GM12892 (cell line): Measurements from ENCODE around the gene CALML3.
"Not testable (repeated sequence)": the region's sequence is repeated elsewhere in the genome, so short reads cannot be mapped to it uniquely, and the experiment has no call there.

Experiments
- DNase-seq: peaks from one replicate; pipeline ENCODE4 v3.0.0; 2011; ENCODE audit not compliant: insufficient read length
- FAIRE-seq: peaks from 2 replicates; lab custom pipeline; 2011; peaks lifted over from hg19 to GRCh38; lab: Jason Lieb, UNC
- POLR2A ChIP-seq: IDR thresholded peaks from 2 replicates; pipeline ENCODE4 v1.6.1; 2011; ENCODE audit warnings: low read depth, low read length, control low read depth
- POLR2AphosphoS5 ChIP-seq: IDR thresholded peaks from 2 replicates; pipeline ENCODE4 v1.6.1; 2011; ENCODE audit warnings: low read depth, low read length, control low read depth
- TAF1 ChIP-seq: IDR thresholded peaks from 2 replicates; pipeline ENCODE4 v1.6.1; 2011; ENCODE audit warnings: low read depth, mild to moderate bottlenecking, control low read depth, low read length, borderline replicate concordance

The CALML3 gene

DNA sequence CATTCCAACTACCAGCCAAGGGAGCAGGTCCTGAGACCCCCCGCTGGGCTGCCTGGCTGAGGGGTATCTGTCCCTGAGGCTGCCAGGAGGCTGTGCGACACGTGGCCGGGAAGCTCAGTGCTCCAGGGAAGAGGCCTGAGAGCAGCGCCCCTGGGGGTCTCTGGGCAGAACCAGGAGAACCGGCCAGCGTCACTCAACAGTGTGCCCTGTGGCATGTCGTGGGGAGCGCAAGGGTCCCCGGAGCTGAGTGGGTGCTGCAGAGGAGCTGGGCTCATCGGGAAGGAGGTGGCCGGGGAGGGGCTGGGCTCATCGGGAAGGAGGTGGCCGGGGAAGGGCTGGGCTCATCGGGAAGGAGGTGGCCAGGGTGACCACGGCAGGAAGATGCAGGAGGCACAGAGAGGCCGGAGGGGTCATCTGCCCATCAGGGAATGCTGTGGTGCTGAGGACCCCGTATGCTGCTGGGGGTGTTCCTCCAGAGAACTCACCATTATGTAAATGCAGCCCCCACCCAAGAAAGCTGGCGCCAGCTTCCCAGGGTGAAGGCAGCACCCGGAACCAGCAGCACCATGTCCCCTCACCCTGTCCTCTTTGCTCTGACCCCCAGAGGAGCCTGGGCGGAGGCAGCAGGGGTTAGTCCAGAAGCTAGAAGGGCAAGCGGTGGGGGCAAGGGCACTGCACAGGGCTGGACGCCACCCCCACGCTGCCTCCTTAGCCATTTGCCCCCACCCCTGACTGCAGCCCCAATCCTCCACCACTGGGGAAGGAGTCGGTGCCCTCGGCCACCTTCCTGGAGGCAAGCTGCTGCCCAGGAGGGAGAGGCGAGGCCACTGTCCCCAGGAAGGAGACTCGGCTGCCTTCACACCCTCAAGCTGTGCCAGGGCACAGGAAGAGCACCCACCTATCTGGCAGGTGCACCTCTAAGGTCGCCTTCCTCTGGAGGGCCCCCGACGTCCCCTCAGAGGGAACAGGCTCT, 33.3 kb downstream of the CALML3 start:
- FAIRE-seq, result no peak
- peak; percentile 11 for DNase-seq
- TF ChIP-seq POLR2A (no peak), TAF1 (no peak), POLR2AphosphoS5 (no peak)

DNA sequence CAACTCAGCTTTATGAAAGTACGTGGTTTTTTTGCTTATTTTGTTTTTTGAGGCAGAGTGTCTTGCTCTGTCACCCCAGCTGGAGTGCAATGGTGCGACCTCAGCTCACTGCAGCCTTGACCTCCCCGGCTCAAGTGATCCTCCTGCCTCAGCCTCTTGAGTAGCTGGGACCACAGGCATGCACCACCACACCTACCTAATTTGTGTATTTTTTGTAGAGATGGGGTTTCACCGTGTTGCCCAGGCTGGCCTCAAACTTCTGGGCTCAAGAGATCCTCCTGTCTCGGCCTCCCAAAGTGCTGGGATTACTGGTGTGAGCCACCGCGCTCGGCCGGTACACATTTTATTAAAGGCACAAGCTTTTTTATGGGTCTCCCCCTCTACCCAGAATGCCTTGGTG, 34.3 kb downstream of the CALML3 start:
- DNase-seq, FAIRE-seq: not testable (repeated sequence)

- no peak for FAIRE-seq
- DNase-seq, result no peak
- TF ChIP-seq POLR2A (no peak), POLR2AphosphoS5 (no peak), TAF1 (no peak)
Observed at GRCh38 chr10:5559642-5560141, 34.9 kb downstream of the CALML3 start.

- no peak for FAIRE-seq
Observed at GRCh38 chr10:5560142-5560816, 35.5 kb downstream of the CALML3 start.

GRCh38 chr10:5560817-5561703, 36.3 kb downstream of the CALML3 start:
- no peak for FAIRE-seq

More at GRCh38 chr10:5560142-5560816, 35.5 kb downstream of the CALML3 start:
- no peak for TF ChIP-seq POLR2AphosphoS5
- no peak for TF ChIP-seq TAF1
- TF ChIP-seq POLR2A, result no peak
- no peak for DNase-seq

GRCh38 chr10:5561704-5562645, 37.2 kb downstream of the CALML3 start:
- TF ChIP-seq TAF1, result no peak
- TF ChIP-seq POLR2A, result no peak
- TF ChIP-seq POLR2AphosphoS5, result no peak
- FAIRE-seq (no peak), DNase-seq (no peak)

More at GRCh38 chr10:5560817-5561703, 36.3 kb downstream of the CALML3 start:
- no peak for DNase-seq
- TF ChIP-seq POLR2AphosphoS5, result no peak
- no peak for TF ChIP-seq POLR2A
- no peak for TF ChIP-seq TAF1

- no peak for TF ChIP-seq POLR2A
- no peak for TF ChIP-seq TAF1
- no peak for TF ChIP-seq POLR2AphosphoS5
- FAIRE-seq (no peak), DNase-seq (no peak)
Observed at GRCh38 chr10:5563321-5563961, 38.7 kb downstream of the CALML3 start.

GRCh38 chr10:5563991-5564536, 39.3 kb downstream of the CALML3 start:
- TF ChIP-seq TAF1, result no peak
- DNase-seq (no peak), FAIRE-seq (no peak)

GRCh38 chr10:5564537-5565204, 39.9 kb downstream of the CALML3 start:
- DNase-seq, result no peak
- no peak for FAIRE-seq
- TF ChIP-seq POLR2A, result no peak

DNA sequence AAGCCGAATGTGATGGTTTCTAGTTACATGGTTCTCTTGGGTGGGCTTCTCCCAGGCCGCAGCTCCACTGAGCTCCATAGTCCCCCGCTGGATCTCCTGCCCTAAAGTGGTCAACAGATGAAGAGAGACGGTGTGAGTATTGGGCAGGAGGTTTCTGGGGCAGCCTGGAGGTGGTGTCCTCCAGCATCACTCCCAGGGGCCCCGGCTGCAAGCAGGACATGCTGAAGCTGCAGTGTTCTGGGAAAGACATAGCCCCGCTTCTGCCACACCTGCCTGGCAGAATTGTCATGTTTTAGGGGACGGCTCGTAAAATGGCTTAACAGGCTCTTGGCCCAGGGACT, 40.4 kb downstream of the CALML3 start:
- TF ChIP-seq POLR2AphosphoS5, result no peak
- TF ChIP-seq POLR2A, result no peak
- no peak for TF ChIP-seq TAF1
- DNase-seq (no peak), FAIRE-seq (no peak)
